PC-3 (cell line): ENCODE results near the gene ERI3. TPM values are rescaled to one million over a fixed set of nuclear protein-coding genes. Genes with fewer than 3 reads are reported as not detected.

Experiments used
- ATAC-seq: fragments of 200-7000 bp; cut with Tn5 transposase; 2 replicates; pipeline ENCODE4 v1.9.1; 2020; ENCODE audit warnings: mild to moderate bottlenecking, moderate library complexity
- BruUV-seq: library from RNA; stranded (reverse); fragments of 400-500 nt; replicated peaks from 2 replicates; lab custom pipeline; 2021; lab: Mats Ljungman, UMichigan
- CTCF ChIA-PET: fragments of 300-600 bp; sonication (Branson Sonifier 250); formaldehyde crosslinking; loops from one replicate; lab custom pipeline; 2022; ENCODE audit warnings: antibody characterized with exemption; lab: Charles Lee
- POLR2A ChIA-PET: fragments of 300-600 bp; sonication (Branson Sonifier 250); formaldehyde crosslinking; loops from one replicate; lab custom pipeline; 2022; ENCODE audit warnings: antibody characterized with exemption; ENCODE audit not compliant: unreplicated experiment; lab: Charles Lee
- DNase-seq: peaks from one replicate; pipeline ENCODE4 v3.0.0-alpha.2; 2015
- H2AFZ ChIP-seq: fragments of 300-600 bp; sonication (generic); 2 replicates; pipeline ENCODE4 v1.6.0; 2016; ENCODE audit warnings: antibody characterized with exemption, low read length
- H3F3A ChIP-seq: fragments of 300-600 bp; sonication (generic); one replicate; pipeline ENCODE4 v1.6.0; 2017; ENCODE audit warnings: antibody characterized with exemption, low read length, control low read depth, mild to moderate bottlenecking; ENCODE audit not compliant: unreplicated experiment
- H3K27ac ChIP-seq: fragments of 300-600 bp; sonication (generic); 2 replicates; pipeline ENCODE4 v1.5.1; 2016; ENCODE audit warnings: mild to moderate bottlenecking, low read length
- H3K27me3 ChIP-seq: fragments of 300-600 bp; sonication (generic); 2 replicates; pipeline ENCODE4 v1.6.1; 2016; ENCODE audit warnings: low read length, mixed read lengths
- H3K36me3 ChIP-seq: fragments of 300-600 bp; sonication (generic); 2 replicates; pipeline ENCODE4 v1.6.1; 2016; ENCODE audit warnings: low read depth, mixed run types, low read length, mixed read lengths
- H3K4me1 ChIP-seq: fragments of 300-600 bp; sonication (generic); 2 replicates; pipeline ENCODE4 v1.5.1; 2016; ENCODE audit warnings: low read length; ENCODE audit not compliant: insufficient read depth
- H3K4me2 ChIP-seq: fragments of 300-600 bp; sonication (generic); 2 replicates; pipeline ENCODE4 v1.6.0; 2016; ENCODE audit warnings: low read length
- H3K4me3 ChIP-seq: fragments of 300-600 bp; sonication (generic); 2 replicates; pipeline ENCODE4 v1.5.1; 2016; ENCODE audit warnings: mild to moderate bottlenecking, low read length, mixed read lengths
- H3K79me2 ChIP-seq: fragments of 300-600 bp; sonication (generic); 2 replicates; pipeline ENCODE4 v1.6.1; 2017; ENCODE audit warnings: low read length, mixed read lengths
- H3K9ac ChIP-seq: fragments of 300-600 bp; sonication (generic); 2 replicates; pipeline ENCODE4 v1.6.0; 2016; ENCODE audit warnings: mild to moderate bottlenecking, low read length
- H3K9me2 ChIP-seq: fragments of 300-600 bp; sonication (generic); replicated peaks from 2 replicates; pipeline ENCODE4 v1.6.1; 2016; ENCODE audit warnings: mixed run types, low read length, mixed read lengths
- H3K9me3 ChIP-seq: fragments of 300-600 bp; sonication (generic); 2 replicates; pipeline ENCODE4 v1.6.1; 2016; ENCODE audit warnings: low read length, mixed read lengths
- H4K20me1 ChIP-seq: fragments of 300-600 bp; sonication (generic); 2 replicates; pipeline ENCODE4 v1.6.1; 2016; ENCODE audit warnings: low read length, mixed read lengths
- EZH2 ChIP-seq: fragments of 300-600 bp; sonication (generic); IDR thresholded peaks from one replicate; pipeline ENCODE4 v1.6.1; 2017; ENCODE audit warnings: antibody characterized with exemption, mild to moderate bottlenecking, low read length; ENCODE audit not compliant: unreplicated experiment
- EZH2phosphoT487 ChIP-seq: fragments of 300-600 bp; sonication (generic); IDR thresholded peaks from 2 replicates; pipeline ENCODE4 v1.6.1; 2018; ENCODE audit warnings: mild to moderate bottlenecking, antibody characterized with exemption, low read length, borderline replicate concordance
- intact Hi-C: fragments of 100-400 bp; cut with micrococcal nuclease; formaldehyde crosslinking; loops from 2 replicates; pipeline ENCODE4 v1.9.0; 2023
- total RNA-seq: library from RNA; depleted of rRNA; stranded (reverse); fragments of >200 nt; gene quantifications from 2 replicates; pipeline ENCODE4 v1.2.3, GENCODE V29; 2014
- TF ChIP-seq, protein P1 (sequence below): fragments of 300-600 bp; sonication (generic); conservative IDR thresholded peaks from 2 replicates; pipeline ENCODE4 v1.5.1; 2017; ENCODE audit warnings: antibody characterized with exemption, low read depth, mild to moderate bottlenecking, low read length

The ERI3 gene
- total RNA-seq, 1 experiment from 2014 or later: 138 TPM

DNA sequence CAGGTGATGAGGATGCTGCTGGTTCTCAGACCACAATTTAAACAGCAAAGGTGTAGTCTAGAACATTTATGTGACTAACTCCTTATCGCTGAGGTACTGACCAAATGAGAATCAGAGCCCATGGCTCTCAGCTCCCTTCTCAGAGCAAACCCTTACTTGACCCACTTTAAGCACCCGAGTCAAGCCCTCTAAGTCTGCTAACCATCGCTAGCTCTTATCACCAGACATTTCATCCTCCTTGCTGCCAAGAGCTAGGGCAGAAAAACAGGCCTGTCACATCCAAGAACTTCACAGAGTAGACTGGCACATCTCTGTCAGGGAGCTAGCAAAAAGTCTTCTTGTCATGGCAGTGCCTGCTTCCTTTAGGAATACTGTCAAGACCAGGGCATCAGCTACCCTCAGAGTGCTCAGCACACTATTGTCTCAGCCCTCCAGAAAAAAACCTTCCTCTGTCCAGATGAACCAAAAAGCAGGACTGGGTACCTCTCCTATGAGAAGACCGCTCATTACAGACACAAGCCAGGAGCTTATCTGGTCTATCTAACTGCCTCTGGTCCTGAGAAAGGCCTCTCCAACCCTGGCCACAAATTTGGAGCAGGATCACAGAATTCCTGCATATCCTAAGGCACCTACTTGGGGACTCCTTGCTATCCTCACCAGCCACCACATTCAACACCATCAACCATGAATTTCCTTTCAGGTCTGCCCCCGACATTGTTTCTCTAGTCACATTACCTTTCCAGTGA, 26.2 kb downstream of the ERI3 start:
- H3K4me3 ChIP-seq: peak overlapping the region; percentile 23; the same call in 1 of the 2 replicates
- no peaks in the 10 kb centered on the region for H4K20me1 ChIP-seq
- ATAC-seq (no peak), DNase-seq (no peak)
- peak overlapping the region; percentile 49 for H3K9ac ChIP-seq
- no TSS peak for BruUV-seq
- peak overlapping the region; percentile 89 for H3K27ac ChIP-seq
- peak overlapping the region; percentile 69 for H3K4me2 ChIP-seq
- intact Hi-C loops: loop anchor here (1.0 to 5.0 kb wide), 2 partner anchors 26 to 47 kb away; partner anchors contain the start of gene ERI3
- ChIA-PET CTCF (interaction anchor here (0.7 kb wide), 1 partner anchor 111 kb away, joined by 3 read pairs; no protein-coding TSS in a partner anchor), POLR2A (no interaction called here)
- peaks cover 37% of the 10 kb centered on the region for H3K79me2 ChIP-seq
- 0 out of 2 replicates have a peak, but pooled peaks cover 12% of the 10 kb centered on the region for H3K36me3 ChIP-seq
- H3K27me3 ChIP-seq: no peaks in the 10 kb centered on the region
- peaks cover 13% of the 10 kb centered on the region for H3F3A ChIP-seq
- TF ChIP-seq EZH2: no peak
- TF ChIP-seq EZH2phosphoT487: no peak
- TF ChIP-seq, protein P1, sequence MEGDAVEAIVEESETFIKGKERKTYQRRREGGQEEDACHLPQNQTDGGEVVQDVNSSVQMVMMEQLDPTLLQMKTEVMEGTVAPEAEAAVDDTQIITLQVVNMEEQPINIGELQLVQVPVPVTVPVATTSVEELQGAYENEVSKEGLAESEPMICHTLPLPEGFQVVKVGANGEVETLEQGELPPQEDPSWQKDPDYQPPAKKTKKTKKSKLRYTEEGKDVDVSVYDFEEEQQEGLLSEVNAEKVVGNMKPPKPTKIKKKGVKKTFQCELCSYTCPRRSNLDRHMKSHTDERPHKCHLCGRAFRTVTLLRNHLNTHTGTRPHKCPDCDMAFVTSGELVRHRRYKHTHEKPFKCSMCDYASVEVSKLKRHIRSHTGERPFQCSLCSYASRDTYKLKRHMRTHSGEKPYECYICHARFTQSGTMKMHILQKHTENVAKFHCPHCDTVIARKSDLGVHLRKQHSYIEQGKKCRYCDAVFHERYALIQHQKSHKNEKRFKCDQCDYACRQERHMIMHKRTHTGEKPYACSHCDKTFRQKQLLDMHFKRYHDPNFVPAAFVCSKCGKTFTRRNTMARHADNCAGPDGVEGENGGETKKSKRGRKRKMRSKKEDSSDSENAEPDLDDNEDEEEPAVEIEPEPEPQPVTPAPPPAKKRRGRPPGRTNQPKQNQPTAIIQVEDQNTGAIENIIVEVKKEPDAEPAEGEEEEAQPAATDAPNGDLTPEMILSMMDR: no peak
- peaks cover 41% of the 10 kb centered on the region for H3K4me1 ChIP-seq
- no peak overlapping the region for H2AFZ ChIP-seq
- no peaks in the 10 kb centered on the region for H3K9me3 ChIP-seq
- H3K9me2 ChIP-seq: no peaks in the 10 kb centered on the region

DNA sequence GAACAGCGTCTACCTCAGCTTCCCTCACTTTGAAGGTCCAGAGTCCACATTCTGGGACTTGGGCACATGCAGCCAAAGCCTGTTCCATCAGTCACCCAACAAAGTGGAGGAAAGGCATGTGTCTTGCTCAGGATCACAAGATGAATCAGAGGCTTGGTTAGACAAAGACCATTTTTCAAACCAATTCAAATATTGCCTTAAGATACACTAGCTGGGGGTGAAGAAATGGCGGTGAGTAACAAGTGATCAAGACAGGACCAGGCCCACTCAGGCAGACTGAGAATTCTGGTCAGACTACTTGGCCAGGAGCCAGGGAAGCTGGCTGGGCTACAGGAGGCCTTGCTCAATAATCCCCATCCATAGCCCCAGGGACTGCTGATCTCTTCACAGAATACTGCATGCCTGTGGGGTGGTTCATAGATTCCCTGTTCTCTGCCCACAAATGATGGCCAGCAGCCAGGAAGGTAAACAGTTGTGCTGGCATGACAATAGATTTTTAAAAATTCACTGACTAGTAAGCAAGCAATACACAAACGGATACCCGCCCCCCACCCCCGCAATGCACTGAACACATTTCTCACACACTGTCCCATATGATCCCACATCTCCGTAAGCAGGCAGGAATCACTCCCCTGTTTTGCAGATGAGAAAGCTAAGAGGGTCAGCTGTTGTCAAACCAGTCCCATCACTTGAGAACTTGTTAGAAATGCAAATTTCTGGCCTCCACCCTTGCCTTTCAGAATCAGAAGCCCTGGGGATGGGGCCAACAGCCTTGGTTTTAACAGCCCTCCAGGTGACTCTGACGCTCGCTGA, 27.2 kb downstream of the ERI3 start:
- Histone ChIP-seq H3K36me3 (0 out of 2 replicates have a peak, but pooled peaks cover 5% of the 10 kb centered on the region), H3K27me3 (no peaks in the 10 kb centered on the region), H3K9me3 (no peaks in the 10 kb centered on the region), H2AFZ (no peak overlapping the region), H3K9ac (peak overlapping the region; percentile 49), H3K9me2 (no peaks in the 10 kb centered on the region), H3K79me2 (peaks cover 41% of the 10 kb centered on the region), H3K4me1 (peaks cover 41% of the 10 kb centered on the region), H3K4me3 (peak overlapping the region; percentile 23; the same call in 1 of the 2 replicates), H3K4me2 (peak overlapping the region; percentile 69), H3F3A (peaks cover 13% of the 10 kb centered on the region), H3K27ac (peak overlapping the region; percentile 91), H4K20me1 (no peaks in the 10 kb centered on the region)
- ChIA-PET CTCF (no interaction called here), POLR2A (interaction anchor here (0.6 kb wide), 1 partner anchor 62 kb away, joined by 3 read pairs; no protein-coding TSS in a partner anchor)
- TF ChIP-seq EZH2 (no peak), EZH2phosphoT487 (no peak)
- TF ChIP-seq, protein P1: no peak
- BruUV-seq: no TSS peak
- DNase-seq (peak; percentile 99), ATAC-seq (peak; percentile 94)
- intact Hi-C loops: loop anchor here (1.0 to 5.0 kb wide), 2 partner anchors 27 to 46 kb away; partner anchors contain the start of gene ERI3
